ENCODE measurements around the gene UBE2J1. TPM values are rescaled to one million over a fixed set of nuclear protein-coding genes. Genes with fewer than 3 reads are reported as not detected.
A peak's percentile ranks its signal among the peaks of the same experiment; 100 is the strongest.
"Not testable (repeated sequence)": the region's sequence is repeated elsewhere in the genome, so short reads cannot be mapped to it uniquely, and the experiment has no call there.

The UBE2J1 gene
- total RNA-seq, 1 donor from 2014 or later: 15.0 TPM

GRCh38 chr6:89339565-89339964 lies 13.0 kb downstream of the UBE2J1 start:
- intact Hi-C loops (cut with DNase I): no loop called here
- DNase-seq (ENCODE audit: missing footprints) (no peak), ATAC-seq (no peak)

GRCh38 chr6:89335164-89335563 lies 17.4 kb downstream of the UBE2J1 start:
- DNase-seq (ENCODE audit: missing footprints) (no peak), ATAC-seq (no peak)
- intact Hi-C loops (cut with DNase I): no loop called here

- intact Hi-C loops (cut with DNase I): no loop called here
- DNase-seq (ENCODE audit: missing footprints) (no peak), ATAC-seq (no peak)
Observed at GRCh38 chr6:89330910-89331309, 21.6 kb downstream of the UBE2J1 start.

GRCh38 chr6:89328976-89329375 lies 23.5 kb downstream of the UBE2J1 start:
- no peak for DNase-seq (ENCODE audit: missing footprints)
- intact Hi-C loops (cut with DNase I): no loop called here
- no peak for ATAC-seq

GRCh38 chr6:89324304-89324703 lies 28.2 kb downstream of the UBE2J1 start:
- ATAC-seq (no peak), DNase-seq (ENCODE audit: missing footprints) (no peak)
- intact Hi-C loops (cut with DNase I): no loop called here

- intact Hi-C loops (cut with DNase I): no loop called here
- ATAC-seq (no peak), DNase-seq (ENCODE audit: missing footprints) (no peak)
Observed at GRCh38 chr6:89323511-89323971, 29.0 kb downstream of the UBE2J1 start.

GRCh38 chr6:89321131-89321970 lies 31.2 kb downstream of the UBE2J1 start:
- DNase-seq (ENCODE audit: missing footprints) (no peak), ATAC-seq (peak; percentile 42)
- intact Hi-C loops (cut with DNase I): no loop called here

- no peak for ATAC-seq
- no peak for DNase-seq (ENCODE audit: missing footprints)
- intact Hi-C loops (cut with DNase I): no loop called here
Observed at GRCh38 chr6:89320012-89320559, 32.4 kb downstream of the UBE2J1 start.

GRCh38 chr6:89317067-89317466 lies 35.5 kb downstream of the UBE2J1 start:
- no peak for ATAC-seq
- intact Hi-C loops (cut with DNase I): no loop called here
- DNase-seq (ENCODE audit: missing footprints): no peak

GRCh38 chr6:89315249-89315885 lies 37.2 kb downstream of the UBE2J1 start, which contains the start of gene GABRR2:
Gene GABRR2, minus strand, starts transcription at chr6:89315299. Its CDS starts 134 bp downstream, at chr6:89315165.
- ATAC-seq (no peak), DNase-seq (ENCODE audit: missing footprints) (no peak)
- intact Hi-C loops (cut with DNase I): no loop called here

GRCh38 chr6:89314692-89315091 lies 37.8 kb downstream of the UBE2J1 start:
- DNase-seq (ENCODE audit: missing footprints) (no peak), ATAC-seq (no peak)
- intact Hi-C loops (cut with DNase I): no loop called here

GRCh38 chr6:89313006-89313405 lies 39.5 kb downstream of the UBE2J1 start:
- no peak for DNase-seq (ENCODE audit: missing footprints)
- ATAC-seq: peak; percentile 76
- intact Hi-C loops (cut with DNase I): loop anchor here (2.0 kb wide), 1 partner anchor 40 kb away; the partner anchor contains the start of gene UBE2J1

- peak; percentile 62 for ATAC-seq
- peak; percentile 77 for DNase-seq (ENCODE audit: missing footprints)
- intact Hi-C loops (cut with DNase I): loop anchor here (1.0 to 2.0 kb wide), 2 partner anchors 41 to 56 kb away; partner anchors contain the start of gene UBE2J1
Observed at GRCh38 chr6:89311853-89312531, 40.5 kb downstream of the UBE2J1 start.

GRCh38 chr6:89311530-89311852 lies 41.0 kb downstream of the UBE2J1 start:
- intact Hi-C loops (cut with DNase I): no loop called here
- DNase-seq (ENCODE audit: missing footprints): no peak

GRCh38 chr6:89310929-89311328 lies 41.6 kb downstream of the UBE2J1 start:
- DNase-seq (ENCODE audit: missing footprints) (no peak), ATAC-seq (no peak)
- intact Hi-C loops (cut with DNase I): no loop called here

More at GRCh38 chr6:89311530-89311852, 41.0 kb downstream of the UBE2J1 start:
- ATAC-seq: no peak

GRCh38 chr6:89308525-89309395 lies 43.8 kb downstream of the UBE2J1 start:
- DNase-seq (ENCODE audit: missing footprints) (no peak), ATAC-seq (no peak)
- intact Hi-C loops (cut with DNase I): no loop called here

GRCh38 chr6:89304517-89304916 lies 48.0 kb downstream of the UBE2J1 start:
- DNase-seq (ENCODE audit: missing footprints); ATAC-seq; intact Hi-C loops (cut with DNase I): not testable (repeated sequence)

GRCh38 chr6:89302936-89303335 lies 49.6 kb downstream of the UBE2J1 start:
- intact Hi-C loops (cut with DNase I): no loop called here
- ATAC-seq (no peak), DNase-seq (ENCODE audit: missing footprints) (no peak)

Measured in Right ventricle myocardium inferior (tissue), 1 donor.